WTC11 (cell line): ENCODE measurements around the gene TIGD1.

ENCODE experiments used
- FOXJ3 ChIP-seq: sonication (generic); formaldehyde crosslinking; IDR thresholded peaks from 2 replicates; pipeline ENCODE4 v1.9.0; 2021; ENCODE audit warnings: missing genetic modification reagents, mild to moderate bottlenecking, borderline replicate concordance
- IRF2 ChIP-seq: sonication (generic); formaldehyde crosslinking; IDR thresholded peaks from 2 replicates; pipeline ENCODE4 v1.8.0; 2022; ENCODE audit warnings: low read depth, missing genetic modification reagents, borderline replicate concordance
- NFYB ChIP-seq: sonication (generic); formaldehyde crosslinking; conservative IDR thresholded peaks from 2 replicates; pipeline ENCODE4 v1.8.0; 2022; ENCODE audit warnings: low read depth, missing genetic modification reagents
- TP53 ChIP-seq: sonication (generic); formaldehyde crosslinking; IDR thresholded peaks from 2 replicates; pipeline ENCODE4 v1.8.1; 2023; ENCODE audit warnings: mild to moderate bottlenecking, missing genetic modification reagents
- ZNF232 ChIP-seq: sonication (generic); formaldehyde crosslinking; IDR thresholded peaks from 2 replicates; pipeline ENCODE4 v1.8.0; 2022; ENCODE audit warnings: mild to moderate bottlenecking, missing genetic modification reagents
- TF ChIP-seq, protein P1 (sequence below): fragments of 200-600 bp; IDR thresholded peaks from 2 replicates; pipeline ENCODE4 v1.8.0; 2022; ENCODE audit warnings: antibody characterized with exemption

DNA sequence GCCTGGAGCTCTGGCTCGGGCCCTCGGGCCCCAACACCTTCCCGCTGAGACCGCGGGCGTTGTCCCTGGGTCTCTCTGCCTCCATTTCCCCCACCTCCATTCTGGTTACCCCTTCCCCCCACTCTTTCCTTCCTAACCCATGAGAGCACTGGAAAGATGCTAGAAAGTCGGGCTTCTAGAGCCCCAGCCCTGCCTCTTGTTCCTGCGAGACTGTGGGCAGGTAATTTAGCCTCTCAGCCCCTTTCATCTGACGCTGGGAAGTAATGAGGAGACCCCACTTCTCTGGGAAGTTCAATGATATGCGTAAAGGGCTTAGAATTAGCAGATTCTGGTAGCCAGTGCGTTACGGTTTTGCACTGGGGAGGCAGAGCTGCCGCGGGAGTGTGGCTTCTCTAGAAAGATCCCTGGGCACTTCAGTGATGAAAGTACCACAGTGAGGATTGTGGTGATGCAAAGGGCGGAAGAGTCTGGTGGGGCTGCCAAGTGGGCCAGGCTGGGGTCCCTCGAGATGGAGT is 46.5 kb downstream of the TIGD1 start:
- TF ChIP-seq, protein P1, sequence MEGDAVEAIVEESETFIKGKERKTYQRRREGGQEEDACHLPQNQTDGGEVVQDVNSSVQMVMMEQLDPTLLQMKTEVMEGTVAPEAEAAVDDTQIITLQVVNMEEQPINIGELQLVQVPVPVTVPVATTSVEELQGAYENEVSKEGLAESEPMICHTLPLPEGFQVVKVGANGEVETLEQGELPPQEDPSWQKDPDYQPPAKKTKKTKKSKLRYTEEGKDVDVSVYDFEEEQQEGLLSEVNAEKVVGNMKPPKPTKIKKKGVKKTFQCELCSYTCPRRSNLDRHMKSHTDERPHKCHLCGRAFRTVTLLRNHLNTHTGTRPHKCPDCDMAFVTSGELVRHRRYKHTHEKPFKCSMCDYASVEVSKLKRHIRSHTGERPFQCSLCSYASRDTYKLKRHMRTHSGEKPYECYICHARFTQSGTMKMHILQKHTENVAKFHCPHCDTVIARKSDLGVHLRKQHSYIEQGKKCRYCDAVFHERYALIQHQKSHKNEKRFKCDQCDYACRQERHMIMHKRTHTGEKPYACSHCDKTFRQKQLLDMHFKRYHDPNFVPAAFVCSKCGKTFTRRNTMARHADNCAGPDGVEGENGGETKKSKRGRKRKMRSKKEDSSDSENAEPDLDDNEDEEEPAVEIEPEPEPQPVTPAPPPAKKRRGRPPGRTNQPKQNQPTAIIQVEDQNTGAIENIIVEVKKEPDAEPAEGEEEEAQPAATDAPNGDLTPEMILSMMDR: no peak
- TF ChIP-seq ZNF232 (no peak), IRF2 (CRISPR knock-in tag) (no peak), TP53 (CRISPR knock-in tag) (no peak), FOXJ3 (CRISPR knock-in tag) (no peak), NFYB (CRISPR knock-in tag) (no peak)
